ENCODE results near the gene SUCO.
"Not testable (repeated sequence)": the region's sequence is repeated elsewhere in the genome, so short reads cannot be mapped to it uniquely, and the experiment has no call there.

Gene SUCO

DNA sequence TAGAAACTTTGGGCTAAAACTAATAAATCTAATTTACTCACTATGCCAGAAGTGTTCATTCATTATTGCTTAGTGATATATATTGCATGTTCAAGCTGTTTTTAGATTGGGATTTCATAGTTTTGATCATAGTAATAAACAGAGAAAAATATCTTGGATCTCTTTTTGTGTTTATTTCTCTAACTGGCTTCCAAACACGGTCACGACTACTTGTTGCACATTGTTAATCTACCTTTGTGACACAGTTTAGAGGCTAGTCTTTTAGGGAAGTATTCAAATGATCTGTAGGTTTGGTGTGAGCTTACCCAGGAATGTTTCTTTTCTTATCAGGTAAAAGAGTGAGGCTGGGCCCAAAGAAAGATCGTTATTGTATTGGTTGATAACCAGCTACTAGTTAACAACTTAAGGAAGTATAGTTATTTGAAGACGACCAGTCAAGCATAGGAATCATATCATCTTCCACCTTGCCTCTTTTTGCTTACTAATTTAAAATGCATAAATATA, 75.2 kb downstream of the SUCO start:
- no peak for DNase-seq (ENCODE audit: low spot score)

DNA sequence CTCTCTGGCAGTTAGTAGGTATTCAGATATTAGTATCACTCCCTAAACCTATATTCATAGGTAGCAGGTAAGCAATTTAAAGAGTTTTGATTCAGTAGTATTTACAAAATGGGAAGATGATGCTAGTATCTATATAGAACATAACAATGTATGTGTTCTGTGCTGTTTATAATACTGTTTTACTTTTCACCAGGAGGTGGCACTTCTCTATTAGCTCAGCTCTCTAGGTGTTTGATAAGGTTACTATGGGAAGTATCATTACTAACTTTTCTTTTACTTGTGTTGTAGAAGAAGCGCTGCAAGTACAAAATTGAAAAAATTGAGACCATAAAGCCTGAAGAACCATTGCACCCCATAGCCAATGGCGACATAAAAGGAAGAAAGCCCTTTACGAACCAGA, 76.6 kb downstream of the SUCO start:
- DNase-seq (ENCODE audit: low spot score), result no peak

DNA sequence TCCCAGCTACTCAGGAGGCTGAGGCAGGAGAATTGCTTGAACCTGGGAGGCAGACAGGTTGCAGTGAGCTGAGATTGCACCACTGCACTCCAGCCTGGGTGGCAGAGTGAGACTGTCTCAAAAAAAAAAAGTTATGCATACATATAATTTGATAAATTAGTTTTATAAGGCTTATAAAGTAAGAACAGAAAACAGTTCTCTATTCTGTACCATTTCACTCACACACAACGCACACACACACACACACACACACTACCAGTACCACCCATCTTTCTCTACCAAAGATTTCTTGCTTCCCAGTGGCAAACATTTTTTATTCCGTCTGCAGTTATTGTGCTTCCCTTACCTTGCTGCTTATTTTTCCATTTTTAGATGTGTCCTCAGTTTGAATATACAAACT, 79.5 kb downstream of the SUCO start:
- DNase-seq (ENCODE audit: low spot score), result no peak

- no peak for DNase-seq (ENCODE audit: low spot score)
Measured at GRCh38 chr1:172613294-172613693, 80.3 kb downstream of the SUCO start.

GRCh38 chr1:172616195-172616594, 83.2 kb downstream of the SUCO start:
- no peak for DNase-seq (ENCODE audit: low spot score)

GRCh38 chr1:172616636-172617035, 83.7 kb downstream of the SUCO start:
- no peak for DNase-seq (ENCODE audit: low spot score)

- DNase-seq (ENCODE audit: low spot score), result not testable (repeated sequence)
Measured at GRCh38 chr1:172620603-172621002, 87.7 kb downstream of the SUCO start.

DNA sequence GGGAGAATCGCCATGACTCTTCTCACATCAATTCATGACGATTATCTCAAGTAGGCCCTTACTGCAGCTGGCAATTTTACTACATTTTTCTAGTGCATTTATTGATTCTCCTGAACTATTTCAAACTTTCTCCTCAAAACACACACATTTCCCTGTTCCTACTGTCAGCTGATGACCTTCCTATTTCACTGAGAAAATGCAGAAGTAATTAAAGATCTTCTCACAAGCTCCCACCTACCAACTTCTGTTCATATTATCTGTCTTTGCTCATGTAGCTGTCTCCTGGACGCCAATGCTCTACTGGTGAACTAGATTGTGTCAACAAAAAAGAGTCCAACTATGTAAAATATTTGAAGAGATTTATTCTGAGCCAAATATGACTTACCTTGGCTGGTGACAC, 89.6 kb downstream of the SUCO start:
- no peak for DNase-seq (ENCODE audit: low spot score)

DNA sequence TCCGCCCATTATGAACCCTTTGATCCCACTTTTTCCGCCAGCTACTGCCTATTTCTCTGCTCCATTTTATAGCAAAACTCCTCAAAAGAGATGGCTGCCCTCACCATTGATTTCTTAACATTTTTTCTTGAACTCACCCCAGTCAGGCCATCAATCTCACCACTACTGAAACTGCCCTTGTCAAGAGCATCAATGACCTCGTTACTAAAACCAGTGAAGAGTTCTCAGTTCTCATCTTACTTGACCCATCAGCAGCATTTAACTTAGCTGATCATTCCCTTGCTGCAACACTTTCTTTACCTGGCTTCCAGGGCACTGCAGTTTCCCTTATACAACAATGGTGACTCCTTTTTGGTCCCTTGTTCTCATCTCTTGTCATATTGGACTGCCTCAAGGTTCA, 90.8 kb downstream of the SUCO start:
- no peak for DNase-seq (ENCODE audit: low spot score)

- DNase-seq (ENCODE audit: low spot score), result no peak
Measured at GRCh38 chr1:172626845-172627244, 93.9 kb downstream of the SUCO start.

DNA sequence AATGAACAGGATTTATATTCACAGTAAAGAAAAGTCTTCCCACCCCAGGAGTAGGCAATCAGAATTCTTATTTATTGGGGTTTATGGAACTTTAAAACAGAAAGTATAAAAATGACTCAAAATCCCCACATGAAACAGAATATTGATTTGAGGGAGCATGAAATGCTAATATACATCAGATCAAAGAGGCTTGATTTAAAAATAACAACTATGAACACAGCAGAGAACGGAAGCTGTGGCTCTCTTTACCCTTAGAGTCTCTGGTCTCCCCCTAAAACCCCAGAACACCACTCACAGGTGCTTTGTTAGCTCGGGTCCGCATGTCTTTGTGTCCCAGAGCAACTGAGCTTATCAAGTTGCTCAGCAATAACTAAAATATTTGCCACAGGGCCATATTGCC, 94.8 kb downstream of the SUCO start:
- no peak for DNase-seq (ENCODE audit: low spot score)

GRCh38 chr1:172628401-172628800, 95.5 kb downstream of the SUCO start:
- no peak for DNase-seq (ENCODE audit: low spot score)

- no peak for DNase-seq (ENCODE audit: low spot score)
Measured at GRCh38 chr1:172629170-172629569, 96.2 kb downstream of the SUCO start.

GRCh38 chr1:172629638-172630037, 96.7 kb downstream of the SUCO start:
- DNase-seq (ENCODE audit: low spot score), result no peak

DNA sequence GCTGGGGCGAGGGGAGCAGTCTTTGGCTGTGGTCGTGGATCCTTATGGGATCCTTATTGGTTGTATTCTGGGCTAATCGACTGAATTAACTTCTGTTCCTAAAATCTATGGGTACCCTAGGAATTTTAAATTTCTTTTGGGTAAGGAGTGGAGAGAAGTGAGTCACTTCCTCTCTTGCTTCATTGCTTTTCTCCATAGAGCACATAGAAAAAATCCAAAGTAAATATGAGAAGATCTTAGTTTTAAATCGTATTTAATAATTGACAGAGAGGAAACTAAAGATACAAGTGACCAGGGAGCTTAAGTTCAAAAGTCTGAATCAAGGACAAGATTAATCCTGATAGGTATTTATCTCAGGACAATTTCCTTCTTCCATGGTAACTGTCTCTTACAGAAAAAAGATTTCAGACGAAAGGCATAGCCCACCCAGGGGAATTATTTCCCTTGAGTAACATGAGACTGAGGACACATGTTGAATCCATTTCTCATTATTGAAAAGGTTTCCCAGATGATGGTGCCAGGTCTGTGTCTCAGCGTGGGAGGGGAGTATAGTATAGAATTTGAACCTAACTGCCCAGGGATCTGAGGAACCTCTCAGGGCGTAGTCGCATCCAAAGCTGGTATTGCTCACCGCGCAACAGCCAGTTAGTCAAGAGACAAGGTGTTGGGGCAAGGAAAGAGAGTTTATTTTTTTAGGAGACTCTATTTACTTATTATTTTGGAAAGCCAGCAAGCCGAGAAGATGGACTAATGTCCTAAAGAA, 97.3 kb downstream of the SUCO start:
- no peak for DNase-seq (ENCODE audit: low spot score)

GRCh38 chr1:172630868-172631267, 97.9 kb downstream of the SUCO start:
- no peak for DNase-seq (ENCODE audit: low spot score)

GRCh38 chr1:172637522-172637921, 104.6 kb downstream of the SUCO start:
- DNase-seq (ENCODE audit: low spot score), result no peak

- DNase-seq (ENCODE audit: low spot score), result no peak
Measured at GRCh38 chr1:172638249-172638648, 105.3 kb downstream of the SUCO start.

- no peak for DNase-seq (ENCODE audit: low spot score)
Measured at GRCh38 chr1:172638885-172639831, 106.2 kb downstream of the SUCO start.

DNA sequence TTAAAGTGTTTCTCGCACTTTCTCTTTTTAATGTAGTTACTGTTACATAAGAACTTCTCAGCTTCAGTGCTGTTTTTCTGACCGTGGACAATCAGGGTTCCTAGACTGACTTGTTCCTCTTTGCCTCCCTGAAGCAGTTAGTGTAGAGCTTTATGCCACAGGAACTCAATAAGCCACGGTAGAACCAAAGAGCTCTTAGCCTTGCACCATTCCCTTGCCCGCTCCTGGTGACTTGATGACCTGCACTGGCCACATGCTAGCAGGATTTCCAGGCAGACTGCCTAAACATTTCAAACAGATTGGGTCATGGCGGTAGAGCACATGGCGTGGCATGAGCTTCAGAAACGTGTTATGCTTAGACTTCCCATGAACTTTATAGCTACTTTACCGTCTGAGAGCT, 107.2 kb downstream of the SUCO start:
- no peak for DNase-seq (ENCODE audit: low spot score)

GRCh38 chr1:172641492-172641891, 108.5 kb downstream of the SUCO start:
- no peak for DNase-seq (ENCODE audit: low spot score)

- DNase-seq (ENCODE audit: low spot score), result no peak
Measured at GRCh38 chr1:172642970-172643369, 110.0 kb downstream of the SUCO start.

DNA sequence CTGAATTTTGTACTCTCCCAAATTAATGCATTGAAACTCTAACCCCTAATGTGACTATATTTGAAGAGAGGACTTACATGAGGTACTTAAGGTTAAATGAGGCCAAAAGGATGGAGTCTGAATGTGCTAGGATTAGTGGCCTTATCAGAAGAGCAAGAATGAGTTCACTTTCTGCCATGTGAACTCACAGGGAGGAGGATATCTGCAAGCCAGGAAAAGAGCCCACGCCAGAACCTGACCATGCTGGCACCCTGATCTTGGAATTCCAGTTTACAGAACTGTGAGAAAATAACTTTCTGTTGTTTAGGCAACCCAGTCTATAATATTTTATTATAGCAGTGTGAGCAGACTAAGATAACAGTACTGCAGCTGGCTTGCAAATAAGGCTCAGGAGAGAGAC, 113.7 kb downstream of the SUCO start:
- no peak for DNase-seq (ENCODE audit: low spot score)

All from pons (tissue), 1 donor.